Smooth muscle cell (in vitro differentiated cells): ENCODE results near the gene SLC1A4. TPM values are rescaled to one million over a fixed set of nuclear protein-coding genes. Genes with fewer than 3 reads are reported as not detected.

Source experiments
- DNase-seq: peaks from one replicate; lab custom pipeline; 2025; ENCODE audit not compliant: unreplicated experiment; lab: John Stamatoyannopoulos, UW
- H2AFZ ChIP-seq: fragments of 200-600 bp; sonication (generic); 2 replicates; pipeline ENCODE4 v1.6.0; 2016; ENCODE audit warnings: antibody characterized with exemption, low read depth, mild to moderate bottlenecking
- H3F3A ChIP-seq: fragments of 200-600 bp; sonication (generic); 2 replicates; pipeline ENCODE4 v1.6.0; 2017; ENCODE audit warnings: antibody characterized with exemption, low read depth
- H3K27ac ChIP-seq: fragments of 200-600 bp; sonication (generic); 2 replicates; pipeline ENCODE4 v1.5.1; 2016; ENCODE audit warnings: low read depth, mild to moderate bottlenecking
- H3K27me3 ChIP-seq: fragments of 200-600 bp; sonication (generic); 2 replicates; pipeline ENCODE4 v1.6.1; 2016; ENCODE audit warnings: low read depth, mild to moderate bottlenecking
- H3K36me3 ChIP-seq: fragments of 200-600 bp; sonication (generic); 2 replicates; pipeline ENCODE4 v1.5.1; 2016; ENCODE audit warnings: low read depth
- H3K4me1 ChIP-seq: fragments of 200-600 bp; sonication (generic); 2 replicates; pipeline ENCODE4 v1.5.1; 2016; ENCODE audit warnings: low read depth
- H3K4me2 ChIP-seq: fragments of 200-600 bp; sonication (generic); 2 replicates; pipeline ENCODE4 v1.6.0; 2016; ENCODE audit warnings: mild to moderate bottlenecking
- H3K4me3 ChIP-seq: fragments of 200-600 bp; sonication (generic); 2 replicates; pipeline ENCODE4 v1.5.1; 2016; ENCODE audit warnings: mild to moderate bottlenecking
- H3K79me2 ChIP-seq: fragments of 200-600 bp; sonication (generic); 2 replicates; pipeline ENCODE4 v1.6.0; 2016; ENCODE audit warnings: low read depth, mild to moderate bottlenecking
- H3K9ac ChIP-seq: fragments of 200-600 bp; sonication (generic); 2 replicates; pipeline ENCODE4 v1.6.0; 2016; ENCODE audit warnings: low read depth
- H3K9me3 ChIP-seq: fragments of 200-600 bp; sonication (generic); replicated peaks from 2 replicates; pipeline ENCODE4 v1.5.1; 2016; ENCODE audit warnings: low read depth
- H4K20me1 ChIP-seq: fragments of 200-600 bp; sonication (generic); 2 replicates; pipeline ENCODE4 v1.6.0; 2016; ENCODE audit warnings: low read depth
- WGBS: methylation state at CpG from one replicate; pipeline ENCODE4 v1.1.7; 2016; ENCODE audit warnings: low lambda C conversion rate; 5-methylcytosine and 5-hydroxymethylcytosine counted together
- polyA plus RNA-seq: library from polyadenylated mRNA; unstranded; fragments of >200 nt; fragmentation: Nextera tagmentation; extraction: Ambion mirVana; gene quantifications from 2 replicates; pipeline ENCODE4 v1.2.1, GENCODE V29; 2016
- total RNA-seq: library from RNA; depleted of rRNA; stranded (reverse); fragments of >200 nt; gene quantifications from 2 replicates; pipeline ENCODE4 v1.2.3, GENCODE V29; 2014
- TF ChIP-seq, protein P1 (sequence below): fragments of 200-600 bp; sonication (generic); IDR thresholded peaks from 2 replicates; pipeline ENCODE4 v1.5.1; 2017; ENCODE audit warnings: borderline replicate concordance, mild to moderate bottlenecking, antibody characterized with exemption; ENCODE audit not compliant: insufficient read depth, poor library complexity, severe bottlenecking

SLC1A4 gene
- total and polyA plus RNA-seq, 2 experiments from 2014 or later, result 14.2 to 16.9 TPM

DNA sequence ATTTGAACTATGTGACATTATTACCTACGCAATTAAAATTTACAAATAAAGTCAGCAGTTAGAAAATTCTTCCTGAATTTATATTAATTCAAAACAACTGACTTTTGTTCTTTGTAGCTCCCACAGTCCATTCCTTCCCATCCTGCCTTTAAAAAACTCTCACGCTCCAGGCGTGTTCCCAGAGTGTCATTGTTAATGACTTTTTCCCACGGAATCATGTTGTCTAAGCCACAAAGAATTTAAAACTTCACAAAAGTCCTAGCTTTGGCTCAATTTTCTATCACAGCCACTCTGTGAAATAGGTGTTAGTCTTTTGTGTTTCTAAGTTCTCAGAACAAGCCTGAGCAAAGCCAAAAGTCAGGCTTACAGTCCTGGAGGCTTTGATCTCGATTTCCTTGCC is 26.5 kb downstream of the SLC1A4 start:
- Histone ChIP-seq H3K4me2 (no peak overlapping the region), H3K9ac (no peak overlapping the region), H3K4me3 (no peak overlapping the region), H3K4me1 (no peaks in the 10 kb centered on the region), H2AFZ (no peak overlapping the region), H3K36me3 (no peaks in the 10 kb centered on the region), H3K9me3 (no peaks in the 10 kb centered on the region), H3K27me3 (no peaks in the 10 kb centered on the region), H4K20me1 (no peaks in the 10 kb centered on the region), H3K79me2 (no peaks in the 10 kb centered on the region), H3K27ac (no peak overlapping the region), H3F3A (no peaks in the 10 kb centered on the region)
- TF ChIP-seq, protein P1, sequence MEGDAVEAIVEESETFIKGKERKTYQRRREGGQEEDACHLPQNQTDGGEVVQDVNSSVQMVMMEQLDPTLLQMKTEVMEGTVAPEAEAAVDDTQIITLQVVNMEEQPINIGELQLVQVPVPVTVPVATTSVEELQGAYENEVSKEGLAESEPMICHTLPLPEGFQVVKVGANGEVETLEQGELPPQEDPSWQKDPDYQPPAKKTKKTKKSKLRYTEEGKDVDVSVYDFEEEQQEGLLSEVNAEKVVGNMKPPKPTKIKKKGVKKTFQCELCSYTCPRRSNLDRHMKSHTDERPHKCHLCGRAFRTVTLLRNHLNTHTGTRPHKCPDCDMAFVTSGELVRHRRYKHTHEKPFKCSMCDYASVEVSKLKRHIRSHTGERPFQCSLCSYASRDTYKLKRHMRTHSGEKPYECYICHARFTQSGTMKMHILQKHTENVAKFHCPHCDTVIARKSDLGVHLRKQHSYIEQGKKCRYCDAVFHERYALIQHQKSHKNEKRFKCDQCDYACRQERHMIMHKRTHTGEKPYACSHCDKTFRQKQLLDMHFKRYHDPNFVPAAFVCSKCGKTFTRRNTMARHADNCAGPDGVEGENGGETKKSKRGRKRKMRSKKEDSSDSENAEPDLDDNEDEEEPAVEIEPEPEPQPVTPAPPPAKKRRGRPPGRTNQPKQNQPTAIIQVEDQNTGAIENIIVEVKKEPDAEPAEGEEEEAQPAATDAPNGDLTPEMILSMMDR, result no peak
- no peak for DNase-seq
- WGBS, result 80% methylated on average over 5 of the region's 5 CpGs

- Histone ChIP-seq H3F3A (no peaks in the 10 kb centered on the region), H4K20me1 (no peaks in the 10 kb centered on the region), H3K4me2 (no peak overlapping the region), H3K79me2 (no peaks in the 10 kb centered on the region), H3K9ac (no peak overlapping the region), H2AFZ (no peak overlapping the region), H3K36me3 (no peaks in the 10 kb centered on the region), H3K4me3 (no peak overlapping the region), H3K9me3 (no peaks in the 10 kb centered on the region), H3K27ac (no peak overlapping the region), H3K27me3 (no peaks in the 10 kb centered on the region), H3K4me1 (no peaks in the 10 kb centered on the region)
- TF ChIP-seq, protein P1, result no peak
- no peak for DNase-seq
- 98% methylated on average over 6 of the region's 6 CpGs for WGBS
Observed at GRCh38 chr2:65016789-65017188, 27.6 kb downstream of the SLC1A4 start.

GRCh38 chr2:65017335-65017734 is 28.1 kb downstream of the SLC1A4 start:
- Histone ChIP-seq H4K20me1 (no peaks in the 10 kb centered on the region), H3K27ac (no peak overlapping the region), H3K36me3 (no peaks in the 10 kb centered on the region), H3K4me2 (no peak overlapping the region), H3K27me3 (no peaks in the 10 kb centered on the region), H3K9me3 (no peaks in the 10 kb centered on the region), H3K79me2 (no peaks in the 10 kb centered on the region), H2AFZ (no peak overlapping the region), H3K4me1 (no peaks in the 10 kb centered on the region), H3F3A (no peaks in the 10 kb centered on the region), H3K4me3 (no peak overlapping the region), H3K9ac (no peak overlapping the region)
- no peak for DNase-seq
- WGBS, result 92% methylated on average over 4 of the region's 4 CpGs
- TF ChIP-seq, protein P1, result no peak

DNA sequence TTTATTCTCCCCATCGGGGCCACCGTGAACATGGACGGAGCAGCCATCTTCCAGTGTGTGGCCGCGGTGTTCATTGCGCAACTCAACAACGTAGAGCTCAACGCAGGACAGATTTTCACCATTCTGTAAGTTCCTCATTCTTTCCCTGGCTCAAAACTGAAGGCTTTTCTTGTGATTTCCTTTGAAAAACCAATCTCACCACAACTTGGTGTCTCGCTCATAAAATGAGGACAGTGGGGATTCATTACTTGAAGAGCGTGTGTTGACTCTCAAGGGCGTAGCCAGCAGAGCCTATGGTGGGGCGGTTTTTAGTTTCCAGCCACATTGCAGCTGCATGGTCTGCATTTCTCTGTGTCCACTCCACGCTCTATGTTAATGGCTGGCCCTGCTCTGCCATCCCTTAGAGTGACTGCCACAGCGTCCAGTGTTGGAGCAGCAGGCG is 29.0 kb downstream of the SLC1A4 start:
- Histone ChIP-seq H3K27me3 (no peaks in the 10 kb centered on the region), H3F3A (peaks cover 6% of the 10 kb centered on the region), H3K79me2 (no peaks in the 10 kb centered on the region), H3K4me2 (no peak overlapping the region), H3K9ac (no peak overlapping the region), H3K9me3 (no peaks in the 10 kb centered on the region), H4K20me1 (no peaks in the 10 kb centered on the region), H3K4me1 (no peaks in the 10 kb centered on the region), H3K36me3 (no peaks in the 10 kb centered on the region), H3K4me3 (no peak overlapping the region), H2AFZ (no peak overlapping the region), H3K27ac (no peak overlapping the region)
- WGBS, result over 99% methylated on average over 15 of the region's 15 CpGs
- TF ChIP-seq, protein P1, result no peak
- DNase-seq, result no peak
